ENCODE data around the gene AKIP1.

DNA sequence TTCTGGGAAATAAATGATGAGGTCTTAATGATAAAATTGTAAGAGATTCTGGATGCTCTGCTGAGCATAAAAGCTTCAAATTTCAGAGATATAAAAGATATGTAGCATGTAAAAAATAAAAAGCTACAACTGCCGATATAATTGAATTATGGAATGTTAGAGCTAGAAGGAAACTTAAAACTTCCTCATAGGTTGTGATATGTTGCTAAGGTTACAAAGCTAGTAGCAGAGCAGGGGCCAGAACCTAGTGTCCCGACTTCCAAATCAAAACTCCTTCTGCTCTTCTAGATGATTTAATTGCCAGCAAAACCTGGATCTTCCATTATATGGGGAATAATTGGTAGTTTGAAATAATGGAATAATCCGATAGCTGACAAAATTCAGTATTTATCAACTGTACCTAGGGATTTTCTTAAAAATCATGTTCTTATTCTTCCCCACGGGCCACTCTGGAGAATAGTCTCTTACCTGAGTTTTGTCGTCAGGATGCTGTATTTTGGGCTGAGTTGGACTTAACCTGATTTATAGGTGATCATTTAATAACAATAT lies 31.6 kb downstream of the AKIP1 start, which contains the start of gene ASCL3:
- TF ChIP-seq, protein P1, sequence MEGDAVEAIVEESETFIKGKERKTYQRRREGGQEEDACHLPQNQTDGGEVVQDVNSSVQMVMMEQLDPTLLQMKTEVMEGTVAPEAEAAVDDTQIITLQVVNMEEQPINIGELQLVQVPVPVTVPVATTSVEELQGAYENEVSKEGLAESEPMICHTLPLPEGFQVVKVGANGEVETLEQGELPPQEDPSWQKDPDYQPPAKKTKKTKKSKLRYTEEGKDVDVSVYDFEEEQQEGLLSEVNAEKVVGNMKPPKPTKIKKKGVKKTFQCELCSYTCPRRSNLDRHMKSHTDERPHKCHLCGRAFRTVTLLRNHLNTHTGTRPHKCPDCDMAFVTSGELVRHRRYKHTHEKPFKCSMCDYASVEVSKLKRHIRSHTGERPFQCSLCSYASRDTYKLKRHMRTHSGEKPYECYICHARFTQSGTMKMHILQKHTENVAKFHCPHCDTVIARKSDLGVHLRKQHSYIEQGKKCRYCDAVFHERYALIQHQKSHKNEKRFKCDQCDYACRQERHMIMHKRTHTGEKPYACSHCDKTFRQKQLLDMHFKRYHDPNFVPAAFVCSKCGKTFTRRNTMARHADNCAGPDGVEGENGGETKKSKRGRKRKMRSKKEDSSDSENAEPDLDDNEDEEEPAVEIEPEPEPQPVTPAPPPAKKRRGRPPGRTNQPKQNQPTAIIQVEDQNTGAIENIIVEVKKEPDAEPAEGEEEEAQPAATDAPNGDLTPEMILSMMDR (IDR thresholded peaks at IDR 0.05), result no peak
- TF ChIP-seq POLR2A (IDR thresholded peaks at IDR 0.05), result no peak
